H1 (cell line): ENCODE data around the gene MARK1. TPM values are rescaled to one million over a fixed set of nuclear protein-coding genes. Genes with fewer than 3 reads are reported as not detected.

Experiments used
- CTCF ChIA-PET: fragments of 300-600 bp; sonication (Branson Sonifier 250); formaldehyde crosslinking; loops from one replicate; lab custom pipeline; 2021; ENCODE audit not compliant: partially characterized antibody; lab: Charles Lee
- POLR2A ChIA-PET: fragments of 300-600 bp; sonication (Branson Sonifier 250); formaldehyde crosslinking; loops from one replicate; lab custom pipeline; 2021; ENCODE audit warnings: inconsistent platforms; ENCODE audit not compliant: partially characterized antibody; lab: Charles Lee
- DNase-seq, 2 experiments: peaks; one replicate each; pipeline versions ENCODE4 v3.0.0 to v3.0.0-alpha.2; 2010 to 2022; ENCODE audit warnings: low spot score in 2 of 2, low read depth in 1 of 2, mixed read lengths in 1 of 2
- FAIRE-seq: peaks from 2 replicates; lab custom pipeline; 2011; peaks lifted over from hg19 to GRCh38; lab: Jason Lieb, UNC
- H2AFZ ChIP-seq: 2 replicates; pipeline ENCODE4 v1.8.1; 2012; ENCODE audit warnings: low read length, inconsistent platforms
- H2AK5ac ChIP-seq: 2 replicates; pipeline ENCODE4 v1.6.1; 2013; ENCODE audit warnings: low read depth, low read length
- H2BK120ac ChIP-seq: replicated peaks from 2 replicates; pipeline ENCODE3; 2013; ENCODE audit warnings: low read depth, low read length, inconsistent platforms
- H2BK12ac ChIP-seq: 2 replicates; pipeline ENCODE4 v1.6.1; 2013; ENCODE audit warnings: low read depth, low read length
- H2BK15ac ChIP-seq: 2 replicates; pipeline ENCODE4 v1.6.1; 2013; ENCODE audit warnings: low read length
- H2BK20ac ChIP-seq: 2 replicates; pipeline ENCODE4 v1.6.1; 2013; ENCODE audit warnings: low read length
- H2BK5ac ChIP-seq: 2 replicates; pipeline ENCODE4 v1.6.1; 2013; ENCODE audit warnings: low read depth, low read length
- H3K14ac ChIP-seq: 2 replicates; pipeline ENCODE4 v1.6.1; 2013; ENCODE audit warnings: inconsistent platforms; ENCODE audit not compliant: insufficient read length
- H3K18ac ChIP-seq: 2 replicates; pipeline ENCODE4 v1.6.1; 2013; ENCODE audit warnings: low read length; ENCODE audit errors: extremely low read depth
- H3K23ac ChIP-seq: 2 replicates; pipeline ENCODE4 v1.6.1; 2013; ENCODE audit warnings: inconsistent platforms; ENCODE audit not compliant: insufficient read length
- H3K23me2 ChIP-seq: 2 replicates; pipeline ENCODE4 v1.6.1; 2013; ENCODE audit warnings: low read depth, low read length
- H3K27ac ChIP-seq: 2 replicates; pipeline ENCODE4 v1.6.1; 2011; ENCODE audit warnings: low read depth, low read length, inconsistent platforms
- H3K27me3 ChIP-seq, 4 experiments: replicated peaks in 1 of 4; 1 replicate in 1 of 4; 2 replicates in 3 of 4; pipeline versions ENCODE4 v1.6.1 to v1.8.1; 2011 to 2013; ENCODE audit warnings: low read length in 3 of 4, mild to moderate bottlenecking in 3 of 4, inconsistent platforms in 2 of 4, mixed read lengths in 2 of 4, moderate library complexity in 1 of 4; ENCODE audit not compliant: control insufficient read depth in 3 of 4, insufficient read depth in 3 of 4; ENCODE audit errors: extremely low read depth in 1 of 4
- H3K36me3 ChIP-seq, 4 experiments: 2 replicates each; pipeline versions ENCODE4 v1.6.1 to v1.8.1; 2011 to 2013; ENCODE audit warnings: mild to moderate bottlenecking in 4 of 4, low read length in 3 of 4, moderate library complexity in 2 of 4, control low read depth in 1 of 4, inconsistent platforms in 1 of 4; ENCODE audit not compliant: insufficient read depth in 4 of 4, control insufficient read depth in 2 of 4
- H3K4ac ChIP-seq: replicated peaks from 2 replicates; pipeline ENCODE3; 2013; ENCODE audit warnings: low read length, low read depth, mixed read lengths, inconsistent platforms; ENCODE audit not compliant: insufficient read length
- H3K4me1 ChIP-seq, 4 experiments: replicated peaks in 1 of 4; 1 replicate in 1 of 4; 2 replicates in 3 of 4; pipeline versions ENCODE4 v1.6.1 to v1.8.1; 2011 to 2013; ENCODE audit warnings: low read length in 3 of 4, inconsistent platforms in 2 of 4, mixed read lengths in 1 of 4; ENCODE audit not compliant: insufficient read depth in 4 of 4, control insufficient read depth in 3 of 4
- H3K4me2 ChIP-seq, 2 experiments: 2 replicates each; pipeline versions ENCODE4 v1.6.1 to v1.8.1; 2011 to 2013; ENCODE audit warnings: low read depth in 2 of 2, low read length in 2 of 2, control low read depth in 1 of 2, inconsistent platforms in 1 of 2, mild to moderate bottlenecking in 1 of 2; ENCODE audit not compliant: insufficient read depth in 1 of 2
- H3K4me3 ChIP-seq, 4 experiments: fragments of 200-600, 300-600 bp in 1 of 4; sonication (generic), shearing (Covaris generic), sonication (Bioruptor Twin) in 1 of 4; 2 replicates each; pipeline versions ENCODE4 v1.5.1 to v1.8.1; 2011 to 2016; ENCODE audit warnings: low read length in 4 of 4, low read depth in 3 of 4, control low read depth in 2 of 4, inconsistent platforms in 2 of 4, mild to moderate bottlenecking in 2 of 4, mixed read lengths in 1 of 4, moderate library complexity in 1 of 4; ENCODE audit not compliant: insufficient read depth in 2 of 4; ENCODE audit errors: extremely low read depth in 1 of 4
- H3K56ac ChIP-seq: replicated peaks from 2 replicates; pipeline ENCODE3; 2013; ENCODE audit warnings: low read depth, mild to moderate bottlenecking, mixed read lengths, low read length, inconsistent platforms; ENCODE audit not compliant: insufficient read length
- H3K79me1 ChIP-seq: 2 replicates; pipeline ENCODE4 v1.6.1; 2013; ENCODE audit warnings: low read depth, low read length, control low read depth
- H3K79me2 ChIP-seq, 2 experiments: 2 replicates each; pipeline versions ENCODE4 v1.6.1 to v1.8.1; 2012 to 2013; ENCODE audit warnings: low read length in 2 of 2, mild to moderate bottlenecking in 2 of 2, inconsistent platforms in 1 of 2; ENCODE audit not compliant: insufficient read depth in 2 of 2, control insufficient read depth in 1 of 2
- H3K9ac ChIP-seq, 4 experiments: replicated peaks in 1 of 4; 1 replicate in 1 of 4; 2 replicates in 3 of 4; pipeline versions ENCODE4 v1.6.1 to v1.8.1; 2011 to 2013; ENCODE audit warnings: low read depth in 3 of 4, low read length in 3 of 4, control low read depth in 2 of 4, mild to moderate bottlenecking in 2 of 4, moderate library complexity in 2 of 4, inconsistent platforms in 1 of 4; ENCODE audit errors: extremely low read depth in 1 of 4
- H3K9me3 ChIP-seq, 2 experiments: 2 replicates each; pipeline versions ENCODE4 v1.6.1 to v1.8.1; 2012 to 2013; ENCODE audit warnings: mild to moderate bottlenecking in 2 of 2, moderate library complexity in 2 of 2, control low read depth in 1 of 2, inconsistent platforms in 1 of 2, low read depth in 1 of 2, low read length in 1 of 2, mixed read lengths in 1 of 2; ENCODE audit not compliant: insufficient read depth in 2 of 2
- H4K20me1 ChIP-seq, 2 experiments: replicated peaks in 1 of 2; 2 replicates each; pipeline versions ENCODE3 to v1.8.1; 2011 to 2013; ENCODE audit warnings: inconsistent platforms in 2 of 2, low read length in 2 of 2, mild to moderate bottlenecking in 1 of 2; ENCODE audit not compliant: insufficient read depth in 2 of 2, control insufficient read depth in 1 of 2
- H4K5ac ChIP-seq: 2 replicates; pipeline ENCODE4 v1.6.1; 2013; ENCODE audit warnings: low read length, low read depth, mixed read lengths, inconsistent platforms; ENCODE audit not compliant: insufficient read length
- H4K8ac ChIP-seq: 2 replicates; pipeline ENCODE4 v1.8.0; 2013; ENCODE audit warnings: mild to moderate bottlenecking, moderate library complexity, low read length, inconsistent platforms; ENCODE audit not compliant: insufficient read depth; ENCODE audit errors: extremely low read depth
- H4K91ac ChIP-seq: replicated peaks from 2 replicates; pipeline ENCODE3; 2013; ENCODE audit warnings: low read length, mixed read lengths, inconsistent platforms; ENCODE audit not compliant: insufficient read length
- BCL11A ChIP-seq, 2 experiments: IDR thresholded peaks; one replicate each; pipeline ENCODE4 v1.6.1; 2011; ENCODE audit warnings: low read depth in 2 of 2, low read length in 2 of 2, mild to moderate bottlenecking in 2 of 2
- EZH2 ChIP-seq: fragments of 200-600 bp; sonication (generic); IDR thresholded peaks from 2 replicates; pipeline ENCODE4 v1.7.1; 2012; ENCODE audit warnings: low read depth, mild to moderate bottlenecking, moderate library complexity, low read length, inconsistent platforms; ENCODE audit not compliant: severe bottlenecking
- JUND ChIP-seq: IDR thresholded peaks from 2 replicates; pipeline ENCODE4 v1.6.1; 2011; ENCODE audit warnings: mild to moderate bottlenecking, improper control_type of control experiment, low read length
- NANOG ChIP-seq: IDR thresholded peaks from 2 replicates; pipeline ENCODE4 v1.6.1; 2011; ENCODE audit warnings: low read length, low read depth, mild to moderate bottlenecking, inconsistent platforms; ENCODE audit not compliant: insufficient read depth, poor library complexity, severe bottlenecking
- PHF8 ChIP-seq: fragments of 200-600 bp; sonication (generic); conservative IDR thresholded peaks from 2 replicates; pipeline ENCODE4 v1.7.1; 2012; ENCODE audit warnings: low read depth, mild to moderate bottlenecking, inconsistent platforms, low read length, moderate library complexity
- RAD21 ChIP-seq, 2 experiments: IDR thresholded peaks in 1 of 2; conservative IDR thresholded peaks in 1 of 2; 2 replicates each; pipeline ENCODE4 v1.6.1; 2011; ENCODE audit warnings: low read depth in 2 of 2, low read length in 2 of 2, improper control_type of control experiment in 1 of 2, inconsistent platforms in 1 of 2, mild to moderate bottlenecking in 1 of 2, moderate library complexity in 1 of 2
- RBBP5 ChIP-seq: IDR thresholded peaks from 2 replicates; pipeline ENCODE4 v1.7.1; 2012; ENCODE audit warnings: low read depth, mild to moderate bottlenecking, inconsistent platforms, low read length, moderate library complexity, borderline replicate concordance
- RFX5 ChIP-seq: IDR thresholded peaks from 2 replicates; pipeline ENCODE4 v1.6.1; 2011; ENCODE audit warnings: low read depth, low read length, improper control_type of control experiment, borderline replicate concordance
- TBP ChIP-seq: IDR thresholded peaks from 2 replicates; pipeline ENCODE4 v1.6.1; 2011; ENCODE audit warnings: low read depth, low read length, improper control_type of control experiment
- WGBS, 2 experiments: shearing (Covaris generic) in 1 of 2; methylation state at CpG; one replicate each; pipeline versions ENCODE4 v1.1.6 to v1.1.7; 2013 to 2015; ENCODE audit warnings: low lambda C conversion rate in 2 of 2, mixed read lengths in 2 of 2, inconsistent platforms in 1 of 2, low coverage in 1 of 2, missing lambda C conversion rate in 1 of 2; ENCODE audit not compliant: insufficient replicate concordance in 2 of 2, insufficient coverage in 1 of 2, insufficient read length in 1 of 2; ENCODE audit errors: extremely low coverage in 1 of 2, missing lambda C conversion rate in 1 of 2; 5-methylcytosine and 5-hydroxymethylcytosine counted together
- polyA plus RNA-seq, 7 experiments: library from polyadenylated mRNA; depleted of rRNA in 3 of 7; stranded (reverse) in 5 of 7; unstranded in 2 of 7; fragments of >200 nt in 5 of 7; fragments of 200-250 nt in 2 of 7; gene quantifications; 1 replicate in 5 of 7; 2 replicates in 1 of 7; 4 replicates in 1 of 7; pipeline versions ENCODE4 v1.2.1 to v1.2.3, GENCODE V29; 2011 to 2013; ENCODE audit warnings: missing spikeins in 2 of 7, mixed read lengths in 2 of 7
- total RNA-seq: library from RNA; stranded (reverse); fragmentation: NEBNext Ultra II Directional; extraction: Animal tissue kit (Norgen Biotek cat#: 25700); gene quantifications from 2 replicates; pipeline ENCODE4 v1.2.1, GENCODE V29; 2021
- TF ChIP-seq, protein P1 (sequence below): IDR thresholded peaks from 2 replicates; pipeline ENCODE4 v1.6.1; 2011; ENCODE audit warnings: low read depth, mild to moderate bottlenecking, low read length; ENCODE audit not compliant: insufficient read depth
- TF ChIP-seq, protein P2 (sequence below): IDR thresholded peaks from 2 replicates; pipeline ENCODE4 v1.6.1; 2012; ENCODE audit warnings: inconsistent platforms

Gene MARK1
- total and polyA plus RNA-seq, 2 of the 8 experiments (the other 6 are each of a cell fraction or from before 2014, with no cell fraction given): 5.5 to 20.5 TPM

DNA sequence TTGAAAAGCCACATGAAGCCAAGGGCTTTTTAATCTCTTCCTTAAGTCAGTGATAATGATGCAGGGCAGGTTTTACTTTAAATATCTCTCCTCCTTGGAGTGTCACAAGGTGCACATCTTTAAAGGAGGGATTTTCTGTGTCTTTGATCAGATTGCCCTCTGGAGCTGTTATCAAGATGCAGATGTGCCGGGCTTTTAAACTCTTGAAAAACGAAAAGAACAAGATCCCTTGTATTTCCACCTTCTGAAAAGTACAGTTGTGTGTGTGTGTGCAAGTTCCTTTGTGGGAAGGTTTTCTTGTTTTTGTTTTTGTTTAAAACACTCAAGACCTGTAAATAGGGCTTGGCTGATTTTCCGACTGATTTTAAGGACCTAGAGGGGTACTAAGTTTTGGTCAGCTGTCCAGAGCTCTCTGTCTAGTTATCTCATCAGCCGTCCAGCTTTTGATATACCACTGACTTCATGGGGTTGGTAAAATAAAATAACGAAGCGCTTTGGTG lies 1.6 kb downstream of the MARK1 start:
- Histone ChIP-seq H3K4me3 (peak overlapping the region; percentile 80 to 99 (median 90)), H4K5ac (no peak overlapping the region), H3K36me3 (no peaks in the 10 kb centered on the region), H3K79me1 (peaks cover 3% of the 10 kb centered on the region; the same call in 1 of the 2 replicates), H3K9me3 (no peaks in the 10 kb centered on the region), H3K9ac (peak overlapping the region in 3 of 4 experiments; percentile 92 to 96 (median 92); a peak in 5 of 7 replicates), H2BK120ac (no peak overlapping the region), H3K18ac (no peak overlapping the region), H3K56ac (no peak overlapping the region), H3K79me2 (peaks cover 9 to 59% of the 10 kb centered on the region in 2 experiments; a peak in 3 of 4 replicates), H4K8ac (no peak overlapping the region), H2AFZ (no peak overlapping the region), H3K23ac (no peak overlapping the region), H2AK5ac (no peak overlapping the region; the same call in 1 of the 2 replicates), H4K91ac (no peak overlapping the region), H3K14ac (no peak overlapping the region), H3K27ac (no peak overlapping the region), H4K20me1 (peaks cover 0 to 2% of the 10 kb centered on the region in 2 experiments), H3K23me2 (peaks cover 12% of the 10 kb centered on the region), H2BK5ac (no peak overlapping the region), H3K4ac (no peak overlapping the region), H2BK12ac (no peak overlapping the region), H2BK15ac (no peak overlapping the region), H3K27me3 (no peaks in the 10 kb centered on the region), H3K4me2 (peak overlapping the region; percentile 91 to 96), H2BK20ac (no peak overlapping the region), H3K4me1 (peaks cover 2 to 8% (median 3%) of the 10 kb centered on the region in 4 experiments; a peak in 5 of 7 replicates)
- POLR2A ChIA-PET: interaction anchor here (1.0 kb wide), 1 partner anchor 45 kb away, joined by 3 read pairs; no protein-coding TSS in a partner anchor
- CTCF ChIA-PET: interaction anchor here (0.9 to 1.9 kb wide), 4 partner anchors 12 to 312 kb away, joined by 3 to 7 read pairs (median 4); no protein-coding TSS in a partner anchor
- 51% methylated on average over 6 of the region's 6 CpGs; no CpG with 5 or more reads in 1 of the 2 experiments for WGBS, 2 experiments
- DNase-seq (no peak), FAIRE-seq (no peak)
- TF ChIP-seq BCL11A (IDR thresholded peaks at IDR 0.05; ENCODE audit: low read depth in 2 of 2, low read length in 2 of 2) (no peak), JUND (no peak), EZH2 (no peak), RBBP5 (no peak), RAD21 (IDR thresholded peaks at IDR 0.05 in 1 of 2, conservative IDR thresholded peaks at IDR 0.05 in 1 of 2; ENCODE audit: low read depth in 2 of 2, low read length in 2 of 2) (no peak), RFX5 (no peak), NANOG (no peak), TBP (no peak), PHF8 (no peak)
- TF ChIP-seq, protein P1, sequence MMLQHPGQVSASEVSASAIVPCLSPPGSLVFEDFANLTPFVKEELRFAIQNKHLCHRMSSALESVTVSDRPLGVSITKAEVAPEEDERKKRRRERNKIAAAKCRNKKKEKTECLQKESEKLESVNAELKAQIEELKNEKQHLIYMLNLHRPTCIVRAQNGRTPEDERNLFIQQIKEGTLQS: no peak
- TF ChIP-seq, protein P2, sequence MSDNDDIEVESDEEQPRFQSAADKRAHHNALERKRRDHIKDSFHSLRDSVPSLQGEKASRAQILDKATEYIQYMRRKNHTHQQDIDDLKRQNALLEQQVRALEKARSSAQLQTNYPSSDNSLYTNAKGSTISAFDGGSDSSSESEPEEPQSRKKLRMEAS: no peak
